Neural crest cell (in vitro differentiated cells): ENCODE results near the gene LIMS1. TPM values are rescaled to one million over a fixed set of nuclear protein-coding genes. Genes with fewer than 3 reads are reported as not detected.
"Not testable (repeated sequence)": the region's sequence is repeated elsewhere in the genome, so short reads cannot be mapped to it uniquely, and the experiment has no call there.

Experiments used
- DNase-seq: peaks from one replicate; pipeline ENCODE4 v3.0.0; 2021; ENCODE audit warnings: low read depth, mixed read lengths, low spot score
- H3K27ac Mint-ChIP-seq: one replicate; pipeline ENCODE4 v1.8.0; 2021; ENCODE audit warnings: mild to moderate bottlenecking, mixed read lengths; ENCODE audit not compliant: unreplicated experiment
- H3K27me3 Mint-ChIP-seq: 2 replicates; pipeline ENCODE4 v1.8.0; 2021; ENCODE audit warnings: low read depth, mild to moderate bottlenecking, mixed read lengths
- H3K36me3 Mint-ChIP-seq: 2 replicates; pipeline ENCODE4 v1.8.0; 2021; ENCODE audit warnings: low read depth, mild to moderate bottlenecking, mixed read lengths
- H3K4me1 Mint-ChIP-seq: 2 replicates; pipeline ENCODE4 v1.8.0; 2021; ENCODE audit warnings: mixed read lengths
- H3K4me3 Mint-ChIP-seq: one replicate; pipeline ENCODE4 v1.8.0; 2021; ENCODE audit warnings: mild to moderate bottlenecking, mixed read lengths
- H3K9me3 Mint-ChIP-seq: 2 replicates; pipeline ENCODE4 v1.8.0; 2021; ENCODE audit warnings: mixed read lengths
- total RNA-seq: library from RNA; stranded (reverse); gene quantifications from 2 replicates; pipeline ENCODE4 v1.2.1, GENCODE V29; 2021
- TF ChIP-seq, protein P1 (sequence below): fragments of 200-600 bp; sonication (generic); conservative IDR thresholded peaks from 2 replicates; pipeline ENCODE4 v1.5.0; 2021; ENCODE audit warnings: antibody characterized with exemption, mild to moderate bottlenecking

Gene LIMS1
- total RNA-seq, 1 donor from 2014 or later, result 30.9 TPM

- DNase-seq, H3K27ac Mint-ChIP-seq, H3K36me3 Mint-ChIP-seq, H3K27me3 Mint-ChIP-seq, H3K4me1 Mint-ChIP-seq, H3K9me3 Mint-ChIP-seq, H3K4me3 Mint-ChIP-seq: not testable (repeated sequence)
These were observed 146.5 kb downstream of the LIMS1 start for GRCh38 chr2:108680805-108681204.

DNA sequence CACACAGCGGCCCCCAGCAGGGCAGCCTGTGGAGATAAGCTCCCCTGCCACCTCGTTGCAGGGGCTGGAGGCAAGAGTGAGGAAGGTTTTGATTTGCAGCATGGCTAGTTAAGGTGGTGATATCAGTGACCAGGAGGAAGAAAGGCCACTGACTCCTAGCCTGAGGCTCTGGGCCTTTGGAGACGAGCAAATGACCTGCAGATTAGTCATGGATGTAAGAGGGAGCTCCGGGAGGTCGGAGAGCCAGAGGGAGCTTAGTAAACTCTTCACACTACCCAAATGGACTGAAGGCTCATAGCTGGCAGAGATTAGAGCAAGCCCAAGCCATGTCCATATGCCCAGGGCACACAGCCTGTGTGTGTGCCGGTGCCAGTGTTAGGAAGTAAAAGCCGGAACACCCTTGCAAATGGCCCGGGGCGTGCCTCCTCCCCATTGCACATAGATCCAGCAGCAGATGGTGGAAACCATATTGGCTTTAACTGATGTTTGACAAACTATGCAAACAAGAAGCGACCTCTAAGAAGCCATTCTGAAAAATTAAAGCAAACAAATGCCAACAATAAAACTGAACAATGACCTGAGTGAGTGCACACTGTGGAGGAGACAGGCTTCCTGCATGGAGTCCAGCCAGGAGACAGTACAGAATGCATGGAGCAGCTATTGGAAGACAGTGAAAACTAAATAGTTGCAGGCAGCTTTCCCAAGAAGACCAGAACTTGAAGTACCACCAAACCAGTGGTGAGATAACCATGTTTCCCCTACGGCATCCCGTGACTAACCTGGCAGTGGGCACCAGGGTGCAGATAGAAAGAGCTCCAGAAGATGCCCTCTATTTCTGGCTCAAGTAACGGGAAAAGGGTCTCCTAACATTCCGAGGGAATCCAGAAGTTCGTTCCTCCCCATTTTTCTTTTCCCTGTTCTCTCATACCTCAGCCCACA lies 154.8 kb downstream of the LIMS1 start:
- not testable (repeated sequence) for H3K27ac Mint-ChIP-seq, H3K9me3 Mint-ChIP-seq, H3K4me3 Mint-ChIP-seq, H3K27me3 Mint-ChIP-seq, H3K36me3 Mint-ChIP-seq, H3K4me1 Mint-ChIP-seq, DNase-seq

DNA sequence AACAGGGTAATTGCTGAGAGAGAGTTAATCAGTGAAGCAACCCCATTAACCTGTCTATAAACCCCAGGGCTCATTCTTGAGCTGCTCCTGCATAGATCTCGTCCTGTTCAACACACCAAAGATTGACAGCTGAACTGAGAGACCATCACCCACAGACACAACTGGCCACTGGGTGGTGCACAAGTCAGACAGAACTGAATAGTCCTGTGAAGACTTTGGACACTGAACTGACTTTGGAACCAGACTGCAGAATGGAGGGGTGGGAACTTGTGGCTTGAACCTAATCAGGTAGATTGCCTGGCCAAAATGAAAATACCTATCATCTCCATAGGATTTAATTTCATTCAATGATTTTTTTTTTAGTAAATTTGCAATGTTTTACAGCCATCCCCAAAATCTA lies 155.7 kb downstream of the LIMS1 start:
- not testable (repeated sequence) for H3K4me3 Mint-ChIP-seq, H3K27me3 Mint-ChIP-seq, DNase-seq, H3K9me3 Mint-ChIP-seq, H3K4me1 Mint-ChIP-seq, H3K27ac Mint-ChIP-seq, H3K36me3 Mint-ChIP-seq
- TF ChIP-seq, protein P1, sequence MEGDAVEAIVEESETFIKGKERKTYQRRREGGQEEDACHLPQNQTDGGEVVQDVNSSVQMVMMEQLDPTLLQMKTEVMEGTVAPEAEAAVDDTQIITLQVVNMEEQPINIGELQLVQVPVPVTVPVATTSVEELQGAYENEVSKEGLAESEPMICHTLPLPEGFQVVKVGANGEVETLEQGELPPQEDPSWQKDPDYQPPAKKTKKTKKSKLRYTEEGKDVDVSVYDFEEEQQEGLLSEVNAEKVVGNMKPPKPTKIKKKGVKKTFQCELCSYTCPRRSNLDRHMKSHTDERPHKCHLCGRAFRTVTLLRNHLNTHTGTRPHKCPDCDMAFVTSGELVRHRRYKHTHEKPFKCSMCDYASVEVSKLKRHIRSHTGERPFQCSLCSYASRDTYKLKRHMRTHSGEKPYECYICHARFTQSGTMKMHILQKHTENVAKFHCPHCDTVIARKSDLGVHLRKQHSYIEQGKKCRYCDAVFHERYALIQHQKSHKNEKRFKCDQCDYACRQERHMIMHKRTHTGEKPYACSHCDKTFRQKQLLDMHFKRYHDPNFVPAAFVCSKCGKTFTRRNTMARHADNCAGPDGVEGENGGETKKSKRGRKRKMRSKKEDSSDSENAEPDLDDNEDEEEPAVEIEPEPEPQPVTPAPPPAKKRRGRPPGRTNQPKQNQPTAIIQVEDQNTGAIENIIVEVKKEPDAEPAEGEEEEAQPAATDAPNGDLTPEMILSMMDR, result peak; percentile 17

GRCh38 chr2:108691447-108691846 lies 157.2 kb downstream of the LIMS1 start:
- H3K4me1 Mint-ChIP-seq, result no peaks in the 10 kb centered on the region
- H3K9me3 Mint-ChIP-seq, result no peaks in the 10 kb centered on the region
- no peak overlapping the region for H3K27ac Mint-ChIP-seq
- TF ChIP-seq, protein P1, result no peak
- H3K27me3 Mint-ChIP-seq, result no peaks in the 10 kb centered on the region
- DNase-seq, result no peak
- peaks cover 2% of the 10 kb centered on the region for H3K36me3 Mint-ChIP-seq
- no peak overlapping the region for H3K4me3 Mint-ChIP-seq

DNA sequence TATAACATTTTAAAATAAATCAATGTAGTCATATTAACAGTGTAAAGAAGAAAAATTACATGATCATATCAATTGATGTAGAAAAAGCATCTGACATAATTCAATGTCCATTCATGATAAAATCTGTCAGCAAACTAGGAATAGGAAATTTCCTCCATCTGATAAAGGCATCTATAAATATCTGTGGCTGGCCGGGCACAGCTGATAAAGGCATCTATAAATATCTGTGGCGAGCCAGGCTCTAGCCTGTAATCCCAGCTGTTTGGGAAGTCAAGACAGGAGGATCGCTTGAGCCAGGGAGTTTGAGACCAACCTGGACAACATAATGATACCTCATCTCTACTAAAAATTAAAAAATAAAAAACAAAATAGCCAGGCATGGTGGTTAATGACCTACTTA lies 166.9 kb downstream of the LIMS1 start:
- no peaks in the 10 kb centered on the region for H3K27me3 Mint-ChIP-seq
- TF ChIP-seq, protein P1, result no peak
- no peak overlapping the region for H3K4me3 Mint-ChIP-seq
- no peaks in the 10 kb centered on the region for H3K9me3 Mint-ChIP-seq
- DNase-seq, result no peak
- H3K4me1 Mint-ChIP-seq, result no peaks in the 10 kb centered on the region
- no peaks in the 10 kb centered on the region for H3K36me3 Mint-ChIP-seq
- H3K27ac Mint-ChIP-seq, result no peak overlapping the region

- Mint-ChIP-seq H3K4me3 (no peak overlapping the region), H3K9me3 (no peaks in the 10 kb centered on the region), H3K27me3 (no peaks in the 10 kb centered on the region), H3K27ac (no peak overlapping the region), H3K4me1 (no peaks in the 10 kb centered on the region), H3K36me3 (no peaks in the 10 kb centered on the region)
- no peak for DNase-seq
- TF ChIP-seq, protein P1, result no peak
These were observed 167.5 kb downstream of the LIMS1 start for GRCh38 chr2:108701806-108702205.
